LNCAP (cell line): ENCODE data around the gene IL1RL2.

ENCODE experiments used
- CTCF ChIP-seq: fragments of 450-650 bp; IDR thresholded peaks from 2 replicates; pipeline ENCODE4 v1.5.1; 2017; ENCODE audit warnings: mild to moderate bottlenecking

IL1RL2 gene

GRCh38 chr2:102204638-102205037 is 17.8 kb downstream of the IL1RL2 start:
- TF ChIP-seq CTCF: no peak

GRCh38 chr2:102206666-102207341 is 20.0 kb downstream of the IL1RL2 start:
- TF ChIP-seq CTCF: no peak

- TF ChIP-seq CTCF: no peak
Measured at GRCh38 chr2:102208774-102209173, 22.0 kb downstream of the IL1RL2 start.

- TF ChIP-seq CTCF: no peak
Measured at GRCh38 chr2:102209474-102209873, 22.7 kb downstream of the IL1RL2 start.

GRCh38 chr2:102217032-102217431 is 30.2 kb downstream of the IL1RL2 start:
- no peak for TF ChIP-seq CTCF

GRCh38 chr2:102224824-102225739 is 38.3 kb downstream of the IL1RL2 start:
- no peak for TF ChIP-seq CTCF

GRCh38 chr2:102226171-102226570 is 39.3 kb downstream of the IL1RL2 start:
- no peak for TF ChIP-seq CTCF
